HepG2 (cell line): Measurements from ENCODE around the gene COG5. TPM values are rescaled to one million over a fixed set of nuclear protein-coding genes. Genes with fewer than 3 reads are reported as not detected.

Experiments used
- ARNTL ChIP-seq: sonication (generic); formaldehyde crosslinking; IDR thresholded peaks from 2 replicates; pipeline ENCODE4 v1.4.0; 2020; ENCODE audit warnings: mild to moderate bottlenecking, missing genetic modification reagents
- E2F2 ChIP-seq: sonication (generic); formaldehyde crosslinking; IDR thresholded peaks from 2 replicates; pipeline ENCODE4 v1.4.0; 2020; ENCODE audit warnings: missing genetic modification reagents, borderline replicate concordance
- GRHL1 ChIP-seq: sonication (generic); formaldehyde crosslinking; conservative IDR thresholded peaks from 2 replicates; pipeline ENCODE4 v1.8.0; 2022; ENCODE audit warnings: missing genetic modification reagents
- HES4 ChIP-seq: sonication (generic); formaldehyde crosslinking; IDR thresholded peaks from 2 replicates; pipeline ENCODE4 v1.9.0; 2021; ENCODE audit warnings: mild to moderate bottlenecking, missing genetic modification reagents, borderline replicate concordance
- KLF13 ChIP-seq: sonication (generic); formaldehyde crosslinking; IDR thresholded peaks from 2 replicates; pipeline ENCODE4 v1.4.0; 2020; ENCODE audit warnings: mild to moderate bottlenecking, missing genetic modification reagents
- MATR3 ChIP-seq: sonication (generic); formaldehyde crosslinking; IDR thresholded peaks from 2 replicates; pipeline ENCODE4 v1.4.0; 2020; ENCODE audit warnings: missing genetic modification reagents
- POGK ChIP-seq: sonication (generic); formaldehyde crosslinking; conservative IDR thresholded peaks from 2 replicates; pipeline ENCODE4 v1.8.0; 2022; ENCODE audit warnings: mild to moderate bottlenecking, moderate library complexity, missing genetic modification reagents
- SMAD9 ChIP-seq: sonication (generic); formaldehyde crosslinking; IDR thresholded peaks from 2 replicates; pipeline ENCODE4 v1.5.1; 2020; ENCODE audit warnings: mild to moderate bottlenecking, missing genetic modification reagents
- SNRNP70 ChIP-seq: fragments of 200-400 bp; formaldehyde crosslinking; IDR thresholded peaks from 2 replicates; pipeline ENCODE4 v1.6.1; 2017; ENCODE audit warnings: mild to moderate bottlenecking, low read depth, low read length, moderate library complexity
- ZNF280D ChIP-seq: sonication (generic); formaldehyde crosslinking; IDR thresholded peaks from 2 replicates; pipeline ENCODE4 v1.5.1; 2020; ENCODE audit warnings: mild to moderate bottlenecking, missing genetic modification reagents
- ZNF543 ChIP-seq: sonication (generic); formaldehyde crosslinking; IDR thresholded peaks from 2 replicates; pipeline ENCODE4 v1.4.0; 2020; ENCODE audit warnings: mild to moderate bottlenecking, missing genetic modification reagents
- ZNF646 ChIP-seq: sonication (generic); formaldehyde crosslinking; IDR thresholded peaks from 2 replicates; pipeline ENCODE4 v1.9.0; 2021; ENCODE audit warnings: mild to moderate bottlenecking, missing genetic modification reagents
- ZNF713 ChIP-seq: sonication (generic); formaldehyde crosslinking; IDR thresholded peaks from 2 replicates; pipeline ENCODE4 v1.4.0; 2020; ENCODE audit warnings: mild to moderate bottlenecking, missing genetic modification reagents
- ZNF878 ChIP-seq: sonication (generic); formaldehyde crosslinking; IDR thresholded peaks from 2 replicates; pipeline ENCODE4 v1.8.1; 2023; ENCODE audit warnings: mild to moderate bottlenecking, missing genetic modification reagents, moderate library complexity
- polyA plus RNA-seq, 8 experiments: library from polyadenylated mRNA; depleted of rRNA in 3 of 8; stranded (reverse) in 7 of 8; unstranded in 1 of 8; fragments of >200 nt; fragmentation: Illumina TruSeq in 4 of 8; extraction: Trizol in 4 of 8; gene quantifications; 2 replicates each; pipeline versions ENCODE4 v1.2.1 to v1.2.3, GENCODE V29; 2011 to 2016; ENCODE audit warnings: low read depth in 4 of 8, missing spikeins in 1 of 8, mixed read lengths in 1 of 8; ENCODE audit not compliant: insufficient read depth in 1 of 8
- total RNA-seq, 5 experiments: library from RNA; depleted of rRNA; stranded (reverse); fragments of >200 nt; fragmentation: Illumina TruSeq; extraction: Trizol; gene quantifications; 2 replicates each; pipeline ENCODE4 v1.2.3, GENCODE V29; 2016; ENCODE audit warnings: low read depth in 1 of 5

The COG5 gene
- total and polyA plus RNA-seq, 2 of the 13 experiments (the other 11 are each of a cell fraction or from before 2014, with no cell fraction given): 20.4 to 31.3 TPM

- no peak for TF ChIP-seq ZNF646 (CRISPR knock-in tag)
- no peak for TF ChIP-seq SMAD9 (CRISPR knock-in tag)
- no peak for TF ChIP-seq SNRNP70
- no peak for TF ChIP-seq E2F2
- no peak for TF ChIP-seq HES4 (CRISPR knock-in tag)
- TF ChIP-seq ZNF280D (CRISPR knock-in tag): no peak
- TF ChIP-seq POGK (CRISPR knock-in tag): peak; percentile 82; the same call in 1 of the 2 replicates
- no peak for TF ChIP-seq ZNF543
- TF ChIP-seq KLF13 (CRISPR knock-in tag): no peak
- no peak for TF ChIP-seq GRHL1 (CRISPR knock-in tag)
- no peak for TF ChIP-seq ZNF878 (CRISPR knock-in tag)
- TF ChIP-seq ARNTL (CRISPR knock-in tag): no peak
- TF ChIP-seq ZNF713: no peak
- no peak for TF ChIP-seq MATR3
Observed at GRCh38 chr7:107579885-107580715, 16.4 kb upstream of the COG5 start, which contains the start of gene BCAP29 (continued).
